Mesenchymal stem cell (in vitro differentiated cells and primary cell): ENCODE results near the gene IGF1R.

Experiments
- DNase-seq: peaks from one replicate; pipeline ENCODE4 v3.0.0-alpha.2; 2013
- H2AFZ ChIP-seq: one replicate; pipeline ENCODE4 v1.6.1; 2013; ENCODE audit warnings: low read depth, mild to moderate bottlenecking, control low read depth, inconsistent platforms, low read length, moderate library complexity
- H2AK5ac ChIP-seq: 2 replicates; pipeline ENCODE4 v1.6.1; 2013; ENCODE audit warnings: low read length, moderate library complexity, mild to moderate bottlenecking, inconsistent platforms; ENCODE audit not compliant: severe bottlenecking
- H2BK120ac ChIP-seq: one replicate; pipeline ENCODE4 v1.6.1; 2013; ENCODE audit warnings: low read depth, mild to moderate bottlenecking, inconsistent platforms, low read length, moderate library complexity
- H2BK12ac ChIP-seq, 2 experiments: one replicate each; pipeline ENCODE4 v1.6.1; 2013; ENCODE audit warnings: inconsistent platforms in 2 of 2, low read length in 2 of 2, mild to moderate bottlenecking in 2 of 2, moderate library complexity in 2 of 2, control low read depth in 1 of 2
- H2BK15ac ChIP-seq: one replicate; pipeline ENCODE4 v1.6.1; 2013; ENCODE audit warnings: mild to moderate bottlenecking, low read depth, inconsistent platforms; ENCODE audit not compliant: poor library complexity, severe bottlenecking
- H2BK5ac ChIP-seq: 2 replicates; pipeline ENCODE4 v1.6.1; 2013; ENCODE audit warnings: low read depth, mild to moderate bottlenecking, low read length, control low read depth, inconsistent platforms; ENCODE audit not compliant: poor library complexity, severe bottlenecking
- H3K14ac ChIP-seq, 2 experiments: one replicate each; pipeline ENCODE4 v1.6.1; 2013; ENCODE audit warnings: inconsistent platforms in 2 of 2, low read length in 2 of 2, control low read depth in 1 of 2, mild to moderate bottlenecking in 1 of 2, moderate library complexity in 1 of 2
- H3K18ac ChIP-seq, 2 experiments: one replicate each; pipeline ENCODE4 v1.6.1; 2013; ENCODE audit warnings: inconsistent platforms in 2 of 2, low read length in 2 of 2, control low read depth in 1 of 2, low read depth in 1 of 2, mild to moderate bottlenecking in 1 of 2
- H3K23ac ChIP-seq, 2 experiments: one replicate each; pipeline ENCODE4 v1.6.1; 2013; ENCODE audit warnings: inconsistent platforms in 2 of 2, low read length in 2 of 2, mild to moderate bottlenecking in 2 of 2, moderate library complexity in 2 of 2, control low read depth in 1 of 2
- H3K27ac ChIP-seq: 2 replicates; pipeline ENCODE4 v1.5.1; 2013; ENCODE audit warnings: mild to moderate bottlenecking, moderate library complexity, low read length, control low read depth, inconsistent platforms; ENCODE audit not compliant: poor library complexity, severe bottlenecking
- H3K27me3 ChIP-seq, 2 experiments: 2 replicates each; pipeline versions ENCODE4 v1.6.1 to v1.7.0; 2013; ENCODE audit warnings: low read length in 2 of 2, mild to moderate bottlenecking in 2 of 2, moderate library complexity in 2 of 2, control low read depth in 1 of 2, inconsistent platforms in 1 of 2; ENCODE audit not compliant: control insufficient read depth in 1 of 2, insufficient read depth in 1 of 2
- H3K36me3 ChIP-seq, 2 experiments: 2 replicates each; pipeline versions ENCODE4 v1.6.1 to v1.7.0; 2013; ENCODE audit warnings: low read length in 2 of 2, control low read depth in 1 of 2, inconsistent platforms in 1 of 2, low read depth in 1 of 2, mild to moderate bottlenecking in 1 of 2; ENCODE audit not compliant: insufficient read depth in 2 of 2, control insufficient read depth in 1 of 2
- H3K4ac ChIP-seq, 2 experiments: one replicate each; pipeline ENCODE4 v1.6.1; 2013; ENCODE audit warnings: inconsistent platforms in 2 of 2, low read length in 2 of 2, mild to moderate bottlenecking in 2 of 2, moderate library complexity in 2 of 2, control low read depth in 1 of 2, low read depth in 1 of 2
- H3K4me1 ChIP-seq: 2 replicates; pipeline ENCODE4 v1.6.1; 2013; ENCODE audit warnings: low read depth, low read length, control low read depth; ENCODE audit not compliant: control insufficient read depth, insufficient read depth
- H3K4me2 ChIP-seq: 2 replicates; pipeline ENCODE4 v1.6.1; 2013; ENCODE audit warnings: low read length, mild to moderate bottlenecking, inconsistent platforms; ENCODE audit not compliant: poor library complexity, severe bottlenecking
- H3K4me3 ChIP-seq, 2 experiments: 2 replicates each; pipeline versions ENCODE4 v1.5.1 to v1.7.0; 2013; ENCODE audit warnings: low read length in 2 of 2, mild to moderate bottlenecking in 2 of 2, control low read depth in 1 of 2, low read depth in 1 of 2; ENCODE audit not compliant: insufficient read depth in 1 of 2
- H3K79me1 ChIP-seq: replicated peaks from 2 replicates; pipeline ENCODE4 v1.6.1; 2013; ENCODE audit warnings: mild to moderate bottlenecking, control low read depth, low read length, inconsistent platforms; ENCODE audit not compliant: poor library complexity, severe bottlenecking
- H3K9ac ChIP-seq: 2 replicates; pipeline ENCODE4 v1.7.0; 2013; ENCODE audit warnings: mild to moderate bottlenecking, low read length, moderate library complexity
- H3K9me3 ChIP-seq: 2 replicates; pipeline ENCODE4 v1.7.0; 2013; ENCODE audit warnings: mild to moderate bottlenecking, low read length; ENCODE audit not compliant: control insufficient read depth
- H4K8ac ChIP-seq: one replicate; pipeline ENCODE4 v1.6.1; 2013; ENCODE audit warnings: inconsistent platforms, mild to moderate bottlenecking, low read length, moderate library complexity
- H4K91ac ChIP-seq: one replicate; pipeline ENCODE4 v1.6.1; 2013; ENCODE audit warnings: mild to moderate bottlenecking, low read length, inconsistent platforms
- WGBS: methylation state at CpG from one replicate; pipeline ENCODE4 v1.1.7; 2013; ENCODE audit warnings: mixed read lengths; 5-methylcytosine and 5-hydroxymethylcytosine counted together

IGF1R gene

GRCh38 chr15:98715401-98715800 lies 67.1 kb downstream of the IGF1R start:
- Histone ChIP-seq H2BK15ac (no peak overlapping the region), H3K79me1 (peaks cover 48% of the 10 kb centered on the region), H4K8ac (no peak overlapping the region), H2AK5ac (no peak overlapping the region), H4K91ac (no peak overlapping the region), H3K27ac (no peak overlapping the region), H3K4me3 (no peak overlapping the region), H3K14ac (no peak overlapping the region), H3K4me1 (peaks cover 16% of the 10 kb centered on the region), H2BK120ac (no peak overlapping the region), H3K36me3 (peaks cover 12% of the 10 kb centered on the region in 2 experiments), H3K18ac (no peak overlapping the region), H3K27me3 (no peaks in the 10 kb centered on the region), H3K4me2 (no peak overlapping the region), H3K9me3 (peaks cover 11% of the 10 kb centered on the region), H2AFZ (no peak overlapping the region), H3K4ac (no peak overlapping the region), H3K23ac (no peak overlapping the region), H2BK5ac (no peak overlapping the region), H3K9ac (peak overlapping the region; percentile 24), H2BK12ac (peak overlapping the region in 1 of 2 experiments; percentile 11)
- WGBS, result 98% methylated on average over 7 of the region's 7 CpGs
- DNase-seq, result no peak

GRCh38 chr15:98715890-98716443 lies 67.6 kb downstream of the IGF1R start:
- 89% methylated on average over 9 of the region's 9 CpGs for WGBS
- no peak overlapping the region for H3K4ac ChIP-seq
- H3K9ac ChIP-seq, result no peak overlapping the region
- H2AFZ ChIP-seq, result no peak overlapping the region
- H3K18ac ChIP-seq, result no peak overlapping the region
- no peak overlapping the region for H3K4me2 ChIP-seq
- H2AK5ac ChIP-seq, result no peak overlapping the region
- no peak overlapping the region for H2BK15ac ChIP-seq
- DNase-seq, result no peak
- peaks cover 10 to 12% of the 10 kb centered on the region in 2 experiments for H3K36me3 ChIP-seq
- no peak overlapping the region for H3K27ac ChIP-seq
- H3K14ac ChIP-seq, result no peak overlapping the region
- H2BK120ac ChIP-seq, result no peak overlapping the region
- H3K27me3 ChIP-seq, result no peaks in the 10 kb centered on the region
- peaks cover 16% of the 10 kb centered on the region for H3K4me1 ChIP-seq
- H3K9me3 ChIP-seq, result peaks cover 10% of the 10 kb centered on the region
- no peak overlapping the region for H2BK5ac ChIP-seq
- H3K79me1 ChIP-seq, result peaks cover 48% of the 10 kb centered on the region
- no peak overlapping the region for H3K23ac ChIP-seq
- no peak overlapping the region for H4K91ac ChIP-seq
- no peak overlapping the region for H3K4me3 ChIP-seq
- no peak overlapping the region for H2BK12ac ChIP-seq
- H4K8ac ChIP-seq, result no peak overlapping the region

DNA sequence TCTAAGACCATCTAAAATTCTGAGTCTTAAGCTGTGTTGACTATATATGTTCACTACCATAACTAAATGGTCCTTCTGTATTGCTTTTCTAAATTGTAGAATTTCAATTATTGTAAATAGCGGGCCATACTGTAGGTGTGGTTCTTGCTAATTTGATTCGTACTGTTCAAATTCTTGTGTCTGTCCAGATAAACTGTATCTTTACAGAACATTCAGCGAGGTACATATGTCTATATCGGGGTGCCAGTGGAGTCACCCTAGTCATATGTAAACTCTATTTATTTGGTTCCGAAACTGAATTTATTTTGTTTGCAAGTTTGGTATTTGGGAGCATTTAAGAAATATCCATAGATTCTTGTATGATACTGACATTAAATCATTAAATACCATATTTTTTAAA lies 69.0 kb downstream of the IGF1R start:
- WGBS, result 100% methylated on average over 4 of the region's 5 CpGs
- H3K9me3 ChIP-seq, result no peaks in the 10 kb centered on the region

GRCh38 chr15:98717942-98718341 lies 69.6 kb downstream of the IGF1R start:
- H3K4me1 ChIP-seq, result peaks cover 22% of the 10 kb centered on the region
- H2AK5ac ChIP-seq, result peak overlapping the region; percentile 91
- no peak overlapping the region for H3K9ac ChIP-seq
- H2AFZ ChIP-seq, result no peak overlapping the region
- no peak overlapping the region for H3K27ac ChIP-seq
- peak overlapping the region in 1 of 2 experiments; percentile 48 for H3K4me3 ChIP-seq
- H2BK120ac ChIP-seq, result no peak overlapping the region
- no peak for DNase-seq
- no peak overlapping the region for H2BK12ac ChIP-seq
- no peak overlapping the region for H2BK5ac ChIP-seq
- H2BK15ac ChIP-seq, result no peak overlapping the region
- no peak overlapping the region for H3K23ac ChIP-seq
- no peak overlapping the region for H3K14ac ChIP-seq
- H3K27me3 ChIP-seq, result no peaks in the 10 kb centered on the region
- no peak overlapping the region for H3K4ac ChIP-seq
- H4K91ac ChIP-seq, result no peak overlapping the region
- H3K36me3 ChIP-seq, result peaks cover 0 to 2% of the 10 kb centered on the region in 2 experiments
- H3K9me3 ChIP-seq, result no peaks in the 10 kb centered on the region
- no peak overlapping the region for H3K4me2 ChIP-seq
- 95% methylated on average over 10 of the region's 11 CpGs for WGBS
- no peak overlapping the region for H3K18ac ChIP-seq
- H4K8ac ChIP-seq, result no peak overlapping the region
- H3K79me1 ChIP-seq, result peaks cover 45% of the 10 kb centered on the region

More for the DNA sequence above, 69.0 kb downstream of the IGF1R start:
- peaks cover 45% of the 10 kb centered on the region for H3K79me1 ChIP-seq
- no peak overlapping the region for H3K14ac ChIP-seq
- H3K18ac ChIP-seq, result no peak overlapping the region
- H3K27ac ChIP-seq, result no peak overlapping the region
- H4K91ac ChIP-seq, result no peak overlapping the region
- H3K4me3 ChIP-seq, result no peak overlapping the region
- no peak overlapping the region for H3K4me2 ChIP-seq
- peaks cover 0 to 5% of the 10 kb centered on the region in 2 experiments for H3K36me3 ChIP-seq
- no peak overlapping the region for H4K8ac ChIP-seq
- H2AK5ac ChIP-seq, result no peak overlapping the region
- no peak for DNase-seq
- no peak overlapping the region for H2AFZ ChIP-seq
- no peak overlapping the region for H2BK5ac ChIP-seq
- H3K27me3 ChIP-seq, result no peaks in the 10 kb centered on the region
- peaks cover 17% of the 10 kb centered on the region for H3K4me1 ChIP-seq
- no peak overlapping the region for H3K4ac ChIP-seq
- no peak overlapping the region for H3K9ac ChIP-seq
- no peak overlapping the region for H3K23ac ChIP-seq
- no peak overlapping the region for H2BK120ac ChIP-seq
- H2BK15ac ChIP-seq, result no peak overlapping the region
- no peak overlapping the region for H2BK12ac ChIP-seq
